KBM-7 (cell line): ENCODE results near the gene ZBTB46.
"Not testable (repeated sequence)": the region's sequence is repeated elsewhere in the genome, so short reads cannot be mapped to it uniquely, and the experiment has no call there.

Experiments used
- DNase-seq: peaks from one replicate; pipeline ENCODE4 v3.0.0-alpha.2; 2015
- in situ Hi-C: fragments of 300-500 bp; cut with MboI; formaldehyde crosslinking; loops from 2 replicates; pipeline ENCODE4 v1.14.3; 2020; ENCODE audit warnings: low sequenced_read_pairs, low pct_unique_long_range_greater_than_20kb, mixed read lengths

Gene ZBTB46

GRCh38 chr20:63795178-63795830 is 35.8 kb downstream of the ZBTB46 start:
- no peak for DNase-seq
- in situ Hi-C loops, result no loop called here

DNA sequence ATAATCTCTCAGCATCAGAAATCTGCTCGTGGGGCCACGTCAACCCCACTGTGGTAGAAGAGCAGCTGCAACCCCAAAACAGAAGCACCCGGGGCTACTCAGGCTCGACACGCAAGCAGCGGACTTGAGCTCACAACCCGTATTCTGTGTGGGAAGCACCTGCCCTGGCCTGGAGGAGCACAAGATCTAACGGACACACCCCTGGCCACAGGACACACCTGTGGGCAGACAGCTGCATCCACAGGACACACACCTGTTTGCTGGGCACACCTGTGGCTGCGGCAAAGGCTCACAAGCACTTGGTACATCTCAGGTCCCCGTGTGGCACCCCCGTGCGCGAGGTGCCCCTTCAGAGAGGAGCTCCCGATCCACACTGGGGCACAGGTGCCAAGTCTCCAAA is 36.5 kb downstream of the ZBTB46 start:
- in situ Hi-C loops, result no loop called here
- DNase-seq, result no peak

- no peak for DNase-seq
- in situ Hi-C loops, result no loop called here
These were observed 38.2 kb downstream of the ZBTB46 start for GRCh38 chr20:63792866-63793265.

DNA sequence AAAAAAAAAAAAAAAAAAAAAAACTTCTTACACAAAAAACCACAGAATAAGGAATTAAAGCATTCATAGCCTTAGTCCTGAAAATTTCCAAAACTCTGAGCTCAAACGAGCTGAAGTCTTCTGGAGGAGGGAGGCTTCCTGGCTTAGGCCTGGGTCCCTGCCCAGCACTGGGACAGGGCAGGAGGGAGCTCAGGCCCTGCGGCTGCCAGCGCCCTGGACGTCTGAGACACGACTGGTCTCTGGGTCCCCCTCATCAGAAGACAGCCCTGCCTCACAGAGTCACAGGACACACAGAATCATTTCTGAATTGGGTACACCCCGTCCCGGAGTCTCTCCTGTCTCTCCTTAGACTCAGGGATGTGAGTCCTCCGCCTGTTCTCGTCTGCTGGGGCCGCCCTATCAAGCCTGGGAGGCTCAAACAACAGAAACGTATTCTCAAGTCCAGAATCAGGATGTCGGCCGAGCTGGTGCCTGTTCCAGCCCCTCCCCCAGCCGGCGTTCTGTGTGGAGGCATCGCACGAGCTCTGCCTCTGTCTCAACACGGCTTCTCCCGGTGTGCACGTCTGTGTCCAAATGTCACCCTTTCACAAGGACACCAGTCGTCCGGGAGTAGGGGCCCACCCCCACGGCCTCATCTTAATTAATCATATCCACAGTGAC is 39.4 kb downstream of the ZBTB46 start:
- DNase-seq, result no peak
- in situ Hi-C loops, result no loop called here

DNA sequence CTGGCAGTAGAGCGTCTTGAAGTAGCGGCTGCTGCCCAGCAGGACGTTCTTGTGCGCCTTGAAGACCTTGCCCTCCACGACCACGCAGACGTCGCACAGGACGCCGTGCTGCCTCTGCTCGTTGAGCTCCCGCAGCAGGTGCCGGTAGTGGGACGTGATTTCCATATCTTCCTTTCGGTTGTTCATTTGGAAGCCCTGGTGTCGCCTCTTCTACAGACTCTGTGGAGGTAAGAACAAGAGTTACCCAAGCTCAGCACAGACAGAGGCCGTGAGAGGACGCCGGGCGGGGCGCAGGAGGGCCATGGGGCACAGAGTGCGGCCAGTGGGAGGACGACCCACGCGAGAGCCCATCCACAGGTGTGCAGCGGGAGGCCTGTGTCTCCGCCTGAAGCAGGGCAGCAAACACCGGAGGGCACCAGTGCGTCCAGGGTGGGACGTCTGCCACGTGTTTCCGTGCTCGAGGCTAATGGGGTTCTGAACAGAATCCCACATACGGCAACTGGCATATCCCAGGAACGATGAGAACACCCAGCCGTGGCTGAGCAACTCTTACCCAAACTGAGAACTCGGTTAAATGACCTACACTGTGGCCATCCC is 40.4 kb downstream of the ZBTB46 start:
- no peak for DNase-seq

GRCh38 chr20:63789836-63790571 is 41.1 kb downstream of the ZBTB46 start:
- no peak for DNase-seq
- in situ Hi-C loops, result no loop called here

More for the DNA sequence above, 40.4 kb downstream of the ZBTB46 start:
- in situ Hi-C loops, result no loop called here

DNA sequence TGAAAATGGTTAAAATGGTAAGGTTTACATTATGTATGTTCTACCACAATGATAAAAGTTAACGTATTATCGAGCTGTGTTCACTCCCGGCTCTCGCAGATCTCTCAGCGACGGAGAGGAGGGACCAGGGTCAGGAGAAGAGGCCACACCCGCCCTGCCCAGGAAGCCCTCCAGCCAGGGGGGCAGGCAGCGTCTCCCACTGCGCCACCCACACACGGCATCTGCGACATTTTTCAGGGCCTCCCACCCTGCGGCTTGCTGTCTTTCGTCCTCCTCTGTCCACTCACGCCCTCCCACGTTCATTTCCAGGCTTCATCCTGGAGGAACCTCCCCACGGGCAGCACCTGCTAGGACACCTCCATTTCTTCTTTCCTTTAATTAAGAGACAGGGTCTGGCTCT is 43.3 kb downstream of the ZBTB46 start:
- DNase-seq, result no peak
- in situ Hi-C loops, result no loop called here

DNA sequence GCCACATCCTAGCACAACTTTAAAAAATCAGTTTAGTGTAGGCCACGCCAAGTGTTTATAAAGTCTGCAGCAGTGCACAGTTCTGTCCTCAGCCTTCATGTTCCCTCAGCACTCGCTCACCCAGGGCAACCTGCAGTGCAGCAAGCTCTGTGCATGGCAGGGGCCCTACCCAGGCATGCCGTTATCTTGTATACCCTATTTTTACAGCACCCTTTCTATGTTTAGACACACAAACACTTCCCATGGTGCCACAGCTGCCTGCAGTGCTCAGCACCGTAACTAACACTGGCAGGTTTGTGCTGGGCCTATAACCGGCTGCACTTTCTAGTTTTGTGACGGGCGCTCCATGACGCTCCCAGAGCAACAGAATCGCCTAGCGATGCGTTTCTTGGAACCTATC is 43.8 kb downstream of the ZBTB46 start:
- no peak for DNase-seq
- in situ Hi-C loops, result no loop called here

DNA sequence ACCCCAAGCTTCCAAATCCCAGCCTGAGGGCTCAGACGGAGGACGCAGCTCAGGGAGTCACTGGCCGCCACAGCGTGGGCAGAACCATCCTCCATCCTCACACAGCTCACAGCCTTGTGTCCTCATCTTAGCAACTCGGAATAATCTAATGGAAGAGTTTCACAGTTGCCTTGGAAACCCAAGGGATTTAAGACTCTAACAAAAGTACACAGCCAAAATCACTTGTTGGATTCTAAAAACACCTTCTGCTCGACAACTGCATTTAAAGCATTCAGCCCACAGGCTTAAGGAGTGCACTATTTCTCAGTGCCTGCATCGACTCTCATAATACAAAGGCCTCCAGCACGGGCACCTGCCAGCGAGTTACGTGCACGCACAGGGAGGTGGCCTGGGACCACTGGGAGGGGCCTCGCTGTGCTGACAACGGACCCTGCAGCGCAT is 45.4 kb downstream of the ZBTB46 start:
- in situ Hi-C loops, result no loop called here
- no peak for DNase-seq

GRCh38 chr20:63783970-63784369 is 47.1 kb downstream of the ZBTB46 start:
- in situ Hi-C loops, result no loop called here
- no peak for DNase-seq

GRCh38 chr20:63782521-63782971 is 48.5 kb downstream of the ZBTB46 start:
- in situ Hi-C loops, result no loop called here
- DNase-seq, result no peak

DNA sequence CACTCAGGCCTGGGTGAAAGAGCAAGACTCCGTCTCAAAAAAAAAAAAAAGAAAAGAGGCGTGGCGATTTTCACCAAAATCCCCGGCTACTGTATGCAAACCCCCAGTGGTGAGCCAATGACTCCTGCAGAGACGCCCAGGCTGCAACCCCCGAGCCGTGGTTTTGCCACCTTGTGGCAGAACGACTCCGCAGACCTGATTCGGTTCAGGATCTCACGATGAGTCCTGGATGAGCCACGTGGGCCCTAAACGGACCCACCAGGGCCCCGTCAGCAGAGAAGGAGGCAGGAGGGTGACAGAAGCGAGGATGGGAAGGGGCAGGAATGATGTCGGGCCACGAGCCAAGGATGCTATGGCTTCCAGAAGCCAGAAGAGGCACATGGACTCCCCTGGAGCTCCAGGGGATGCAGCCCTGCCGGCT is 49.0 kb downstream of the ZBTB46 start:
- in situ Hi-C loops, result no loop called here
- DNase-seq, result no peak

- in situ Hi-C loops, result no loop called here
- DNase-seq, result no peak
These were observed 49.9 kb downstream of the ZBTB46 start for GRCh38 chr20:63781181-63781580.

GRCh38 chr20:63778857-63779256 is 52.2 kb downstream of the ZBTB46 start:
- no peak for DNase-seq
- in situ Hi-C loops, result no loop called here

DNA sequence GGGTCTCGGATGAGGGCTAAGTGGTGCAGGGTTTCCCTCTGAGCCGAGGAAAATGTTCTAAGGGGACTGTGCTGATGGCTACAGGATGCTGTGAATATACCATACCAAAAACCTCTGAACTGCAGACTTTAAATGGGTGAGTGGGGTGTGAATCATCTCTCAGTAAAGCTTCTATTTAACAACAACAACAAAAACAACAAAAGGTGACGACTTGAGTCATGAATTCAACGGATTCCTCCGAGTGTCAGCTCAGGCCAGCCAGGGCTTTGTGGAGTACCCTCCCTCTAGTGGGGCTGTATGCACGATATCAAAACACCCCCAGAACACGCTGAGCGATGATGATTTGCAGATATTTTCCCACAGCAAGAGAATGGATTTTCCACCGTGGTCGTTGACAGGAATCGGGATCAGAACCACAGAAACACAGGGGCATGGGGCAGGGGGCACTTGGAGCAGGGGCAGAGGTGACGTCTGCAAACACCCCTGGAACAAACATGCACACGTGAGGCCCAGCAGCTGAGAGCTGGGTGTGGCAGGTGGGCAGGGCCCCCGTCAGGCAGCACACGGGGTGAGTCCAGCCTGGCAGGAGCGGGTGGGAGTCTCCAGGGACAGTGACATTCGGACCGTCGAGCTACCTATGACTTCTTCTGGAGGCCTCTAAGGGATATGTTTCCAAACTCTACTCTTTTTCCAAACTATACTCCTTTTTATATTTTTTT is 52.9 kb downstream of the ZBTB46 start:
- no peak for DNase-seq
- in situ Hi-C loops, result no loop called here

DNA sequence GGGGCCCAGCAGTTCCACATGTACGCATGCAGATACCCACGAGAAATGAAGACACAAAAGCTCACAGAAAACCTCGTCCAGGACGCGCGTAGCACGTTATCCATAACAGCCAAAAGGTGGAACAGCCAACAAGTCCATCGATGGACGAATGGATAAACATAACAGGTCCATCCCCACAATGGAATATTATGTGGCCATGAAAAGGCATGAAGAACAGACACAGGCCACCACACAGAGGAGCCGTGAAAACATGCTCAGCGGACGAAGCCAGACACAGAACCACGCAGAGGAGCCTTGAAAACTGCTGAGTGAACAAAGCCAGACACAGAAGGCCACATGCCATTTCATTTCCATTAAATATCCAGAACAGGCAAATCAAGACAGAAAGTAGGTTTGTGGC is 53.5 kb downstream of the ZBTB46 start:
- no peak for DNase-seq
- in situ Hi-C loops, result no loop called here

DNA sequence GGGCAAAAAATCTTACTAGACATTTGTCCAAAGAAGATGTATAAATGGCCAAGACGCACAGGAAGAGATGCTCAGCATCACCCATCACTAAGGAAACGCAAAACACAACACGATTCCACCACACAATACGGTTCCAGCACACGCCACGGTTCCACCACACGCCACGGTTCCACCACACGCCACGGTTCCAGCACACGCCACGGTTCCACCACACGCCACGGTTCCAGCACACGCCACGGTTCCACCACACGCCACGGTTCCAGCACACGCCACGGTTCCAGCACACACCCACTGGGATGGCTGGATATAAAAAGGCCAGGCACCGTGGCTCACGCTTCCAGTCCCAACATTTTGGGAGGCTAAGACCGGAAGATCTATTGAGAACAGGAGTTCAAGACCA is 54.2 kb downstream of the ZBTB46 start:
- DNase-seq, in situ Hi-C loops: not testable (repeated sequence)

DNA sequence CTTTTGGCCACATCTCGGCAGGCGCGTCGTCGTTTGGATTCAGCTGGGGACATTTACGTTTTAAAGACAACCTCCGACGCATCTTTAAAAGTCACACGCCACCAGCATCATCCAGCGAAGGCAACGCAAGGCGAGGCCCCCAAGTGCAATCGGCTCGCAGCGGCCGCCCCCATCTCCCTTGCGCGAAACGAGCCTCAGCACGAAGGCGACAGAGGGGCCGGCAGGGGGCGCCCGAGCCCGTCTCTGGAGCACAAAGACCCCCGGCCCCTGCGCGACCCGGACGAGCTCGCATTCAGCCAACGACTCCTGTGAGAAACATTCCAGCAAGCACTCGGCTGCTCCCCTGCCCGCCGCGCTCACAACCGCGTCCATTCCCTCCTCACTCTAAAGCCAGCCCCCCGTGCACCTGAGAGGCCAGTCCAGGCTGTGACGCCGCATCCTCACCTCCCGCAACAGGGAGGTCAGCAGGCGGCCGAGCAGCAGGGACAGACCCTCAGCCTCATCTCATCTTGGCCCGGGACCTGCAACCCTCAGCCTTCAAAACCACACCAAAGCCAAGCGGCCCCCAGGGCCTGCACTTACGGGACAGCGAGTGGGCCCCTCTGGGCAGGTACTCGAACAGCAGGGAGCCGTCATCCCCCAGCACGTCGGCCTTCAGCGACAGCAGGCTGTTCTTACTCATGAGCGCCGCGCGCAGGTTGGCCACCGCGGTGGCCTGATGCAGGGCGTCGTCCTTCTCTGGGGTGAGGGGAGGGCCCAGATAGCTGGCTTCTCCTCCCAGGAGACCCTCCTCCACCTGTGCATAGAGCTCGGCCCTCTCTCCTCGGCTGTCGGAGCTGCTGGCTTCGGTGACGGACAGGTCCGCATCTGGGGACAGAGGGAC is 55.7 kb downstream of the ZBTB46 start:
- no peak for DNase-seq
- in situ Hi-C loops, result no loop called here
